Breast epithelium (tissue), 4 donors: ENCODE measurements around the gene CEACAM6. TPM values are rescaled to one million over a fixed set of nuclear protein-coding genes. Genes with fewer than 3 reads are reported as not detected.

Experiments
- DNase-seq, 2 donors: peaks; one replicate each; pipeline ENCODE4 v3.0.0-alpha.2; 2019; ENCODE audit warnings: low spot score in 2 of 2
- H3K27ac ChIP-seq, 2 donors: fragments of 200-600 bp; sonication (generic) in 1 of 2; one replicate each; pipeline ENCODE4 v1.5.1; 2016 to 2019; ENCODE audit warnings: mild to moderate bottlenecking in 1 of 2
- H3K27me3 ChIP-seq, 2 donors: fragments of 200-600 bp; sonication (generic) in 1 of 2; one replicate each; pipeline versions ENCODE4 v1.5.1 to v1.6.0; 2017 to 2019; ENCODE audit warnings: control low read depth in 1 of 2, mild to moderate bottlenecking in 1 of 2
- H3K36me3 ChIP-seq: fragments of 200-600 bp; one replicate; pipeline ENCODE4 v1.5.1; 2019
- H3K4me1 ChIP-seq, 2 donors: fragments of 200-600 bp; sonication (generic); one replicate each; pipeline ENCODE4 v1.5.1; 2016 to 2019; ENCODE audit warnings: control low read depth in 1 of 2
- H3K4me3 ChIP-seq, 3 donors: fragments of 200-600 bp; sonication (generic); 1 replicate in 2 of 3; 2 replicates in 1 of 3; pipeline ENCODE4 v1.5.1; 2016 to 2019; ENCODE audit warnings: mild to moderate bottlenecking in 3 of 3, moderate library complexity in 2 of 3
- H3K9me3 ChIP-seq, 2 donors: fragments of 200-600 bp; sonication (generic) in 1 of 2; one replicate each; pipeline ENCODE4 v1.5.1; 2016 to 2019; ENCODE audit warnings: control low read depth in 1 of 2
- CTCF ChIP-seq, 3 donors: fragments of 450-650 bp; IDR thresholded peaks; one replicate each; pipeline ENCODE4 v1.5.1; 2016 to 2017; ENCODE audit warnings: antibody characterized with exemption in 3 of 3, mild to moderate bottlenecking in 3 of 3, moderate library complexity in 3 of 3
- POLR2A ChIP-seq: fragments of 450-650 bp; IDR thresholded peaks from one replicate; pipeline ENCODE4 v1.6.1; 2016; ENCODE audit warnings: antibody characterized with exemption, mild to moderate bottlenecking, moderate library complexity
- POLR2AphosphoS5 ChIP-seq, 3 donors: sonication (generic); formaldehyde crosslinking; IDR thresholded peaks; one replicate each; pipeline ENCODE4 v1.6.1; 2017; ENCODE audit warnings: antibody characterized with exemption in 3 of 3
- intact Hi-C: fragments of 100-400 bp; cut with DNase I; formaldehyde crosslinking; loops from one replicate; pipeline ENCODE4 v1.15.1; 2023; ENCODE audit warnings: low total_unique reads
- total RNA-seq, 3 donors: library from RNA; depleted of rRNA; stranded (reverse); fragments of >200 nt; gene quantifications; one replicate each; pipeline ENCODE4 v1.1.0, GENCODE V29; 2016

Gene CEACAM6
- total RNA-seq, 3 donors from 2014 or later: 1.0 to 6.9 TPM; not detected in 1

- no peak for DNase-seq
- Histone ChIP-seq H3K4me3 (no peak overlapping the region), H3K4me1 (no peaks in the 10 kb centered on the region), H3K27me3 (no peaks in the 10 kb centered on the region), H3K9me3 (no peaks in the 10 kb centered on the region), H3K36me3 (no peaks in the 10 kb centered on the region), H3K27ac (no peak overlapping the region)
- intact Hi-C loops: no loop called here
- TF ChIP-seq POLR2AphosphoS5 (IDR thresholded peaks at IDR 0.05): no peak
- no peak for TF ChIP-seq CTCF (IDR thresholded peaks at IDR 0.05)
- TF ChIP-seq POLR2A: no peak
Observed at GRCh38 chr19:41799444-41800000, 44.2 kb downstream of the CEACAM6 start.

GRCh38 chr19:41801031-41801430 lies 45.7 kb downstream of the CEACAM6 start:
- H3K4me1 ChIP-seq: no peaks in the 10 kb centered on the region
- DNase-seq: no peak

GRCh38 chr19:41801792-41802211 lies 46.5 kb downstream of the CEACAM6 start:
- Histone ChIP-seq H3K27me3 (no peaks in the 10 kb centered on the region), H3K36me3 (no peaks in the 10 kb centered on the region), H3K27ac (no peak overlapping the region), H3K4me1 (no peaks in the 10 kb centered on the region), H3K4me3 (no peak overlapping the region), H3K9me3 (no peaks in the 10 kb centered on the region)
- intact Hi-C loops: no loop called here
- TF ChIP-seq CTCF (IDR thresholded peaks at IDR 0.05) (no peak), POLR2AphosphoS5 (IDR thresholded peaks at IDR 0.05) (no peak), POLR2A (no peak)
- DNase-seq: no peak

More at GRCh38 chr19:41801031-41801430, 45.7 kb downstream of the CEACAM6 start:
- no peak overlapping the region for H3K4me3 ChIP-seq
- no peaks in the 10 kb centered on the region for H3K9me3 ChIP-seq
- H3K27ac ChIP-seq: no peak overlapping the region
- no peaks in the 10 kb centered on the region for H3K36me3 ChIP-seq
- H3K27me3 ChIP-seq: no peaks in the 10 kb centered on the region
- no peak for TF ChIP-seq POLR2A
- no peak for TF ChIP-seq POLR2AphosphoS5 (IDR thresholded peaks at IDR 0.05)
- no peak for TF ChIP-seq CTCF (IDR thresholded peaks at IDR 0.05)
- intact Hi-C loops: no loop called here

GRCh38 chr19:41802770-41803169 lies 47.4 kb downstream of the CEACAM6 start:
- Histone ChIP-seq H3K27me3 (no peaks in the 10 kb centered on the region), H3K4me3 (no peak overlapping the region), H3K27ac (no peak overlapping the region), H3K36me3 (no peaks in the 10 kb centered on the region), H3K4me1 (no peaks in the 10 kb centered on the region), H3K9me3 (no peaks in the 10 kb centered on the region)
- TF ChIP-seq POLR2AphosphoS5 (IDR thresholded peaks at IDR 0.05): no peak
- intact Hi-C loops: no loop called here
- DNase-seq: no peak

GRCh38 chr19:41804336-41804735 lies 49.0 kb downstream of the CEACAM6 start:
- H3K27me3 ChIP-seq: no peaks in the 10 kb centered on the region
- no peaks in the 10 kb centered on the region for H3K9me3 ChIP-seq
- no peaks in the 10 kb centered on the region for H3K36me3 ChIP-seq
- no peak for DNase-seq
- no peaks in the 10 kb centered on the region for H3K4me1 ChIP-seq
- intact Hi-C loops: no loop called here
- no peak overlapping the region for H3K27ac ChIP-seq
- TF ChIP-seq CTCF (IDR thresholded peaks at IDR 0.05) (no peak), POLR2AphosphoS5 (IDR thresholded peaks at IDR 0.05) (no peak), POLR2A (no peak)
- no peak overlapping the region for H3K4me3 ChIP-seq

- Histone ChIP-seq H3K27ac (no peak overlapping the region), H3K36me3 (no peaks in the 10 kb centered on the region), H3K4me1 (no peaks in the 10 kb centered on the region), H3K4me3 (no peak overlapping the region), H3K9me3 (no peaks in the 10 kb centered on the region), H3K27me3 (peaks cover 0 to 12% of the 10 kb centered on the region in 2 donors)
- no peak for DNase-seq
- intact Hi-C loops: no loop called here
- TF ChIP-seq POLR2A (no peak), POLR2AphosphoS5 (IDR thresholded peaks at IDR 0.05) (no peak), CTCF (IDR thresholded peaks at IDR 0.05) (no peak)
Observed at GRCh38 chr19:41807176-41807575, 51.8 kb downstream of the CEACAM6 start.
